Measurements from ENCODE around the gene DUSP7. TPM values are rescaled to one million over a fixed set of nuclear protein-coding genes. Genes with fewer than 3 reads are reported as not detected.

Gene DUSP7
- total RNA-seq, 1 donor from 2014 or later: 6.2 TPM

DNA sequence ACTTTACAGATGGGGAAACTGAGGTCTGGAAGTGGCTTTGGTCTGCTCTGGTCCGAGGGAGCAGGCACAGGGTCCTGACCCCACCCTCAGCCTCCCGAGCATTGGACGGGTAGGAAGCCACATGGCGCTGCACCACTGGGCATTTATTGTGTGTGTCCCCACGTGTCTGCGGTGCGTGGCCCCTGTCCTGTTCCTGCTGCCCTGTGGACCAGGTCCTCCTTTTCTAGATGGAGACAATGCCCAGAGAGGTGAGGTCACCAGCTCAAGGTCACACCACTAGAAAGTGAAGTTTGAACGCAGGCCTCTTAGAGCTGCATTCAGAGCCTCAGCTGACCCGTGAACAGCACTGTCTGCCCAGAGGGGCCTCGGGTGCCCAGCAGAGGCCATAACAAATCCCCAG is 26.8 kb downstream of the DUSP7 start:
- DNase-seq (ENCODE audit: low read depth in 2 of 2): no peak

DNA sequence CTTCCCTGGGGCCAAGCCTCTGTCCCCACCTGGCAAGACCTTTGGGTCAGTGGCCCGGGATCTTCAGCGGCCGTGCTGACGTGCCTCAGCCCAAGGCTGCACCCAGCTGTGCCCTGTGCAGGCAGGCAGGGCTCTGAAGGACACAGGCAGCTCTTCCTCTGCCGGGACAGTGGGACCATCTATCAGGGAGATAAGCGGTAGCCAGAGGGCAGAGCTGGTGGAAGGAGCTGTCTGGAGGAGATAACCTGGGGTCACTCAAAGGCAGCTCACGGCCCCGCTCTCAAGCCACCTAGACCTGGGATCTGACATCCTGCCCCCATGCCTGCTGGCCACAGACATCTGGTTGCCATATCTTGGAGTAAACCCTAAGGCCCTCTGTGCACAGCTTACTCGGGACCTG is 27.3 kb downstream of the DUSP7 start:
- no peak for DNase-seq (ENCODE audit: low read depth in 2 of 2)

DNA sequence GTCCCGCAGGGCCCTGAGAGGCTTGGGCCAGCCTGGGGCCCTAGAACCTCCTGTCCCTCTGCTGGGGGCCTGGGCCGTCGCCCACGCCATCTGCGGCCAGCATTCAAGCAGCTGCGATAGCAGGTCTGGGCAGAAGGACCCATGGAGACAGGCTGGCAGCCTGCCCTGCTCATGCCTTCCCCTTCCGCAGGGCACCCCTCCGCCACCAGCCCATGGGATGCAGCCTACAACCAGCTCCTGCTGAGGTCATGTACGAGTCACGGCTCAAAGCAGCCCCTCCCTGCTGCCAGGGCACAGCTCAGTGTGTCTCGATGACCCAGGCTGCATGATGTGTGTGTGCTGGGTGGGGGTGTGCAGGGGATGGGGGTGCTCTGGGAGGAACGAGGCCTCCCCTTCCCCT is 27.8 kb downstream of the DUSP7 start:
- DNase-seq (ENCODE audit: low read depth in 2 of 2): no peak

DNA sequence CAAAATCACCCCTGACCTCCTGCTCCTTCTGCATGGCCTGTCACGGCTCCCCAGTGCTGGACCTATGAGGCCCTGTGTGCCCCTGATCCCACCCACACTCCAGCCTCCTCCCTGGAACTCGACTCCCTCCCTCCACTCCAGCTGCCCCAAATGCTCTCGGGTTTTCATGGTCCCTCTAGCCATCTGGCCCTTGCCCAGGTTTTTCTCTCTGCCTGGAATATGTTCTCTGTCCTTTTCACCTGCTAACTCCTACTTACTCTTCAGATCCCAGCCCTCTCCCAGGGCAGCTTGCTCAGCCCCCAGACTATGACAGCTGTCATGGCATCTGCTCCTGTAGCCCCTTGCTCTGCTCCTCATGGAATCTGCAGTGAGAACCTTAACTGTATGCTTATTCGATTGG is 30.3 kb downstream of the DUSP7 start:
- no peak for DNase-seq (ENCODE audit: low read depth in 2 of 2)

DNA sequence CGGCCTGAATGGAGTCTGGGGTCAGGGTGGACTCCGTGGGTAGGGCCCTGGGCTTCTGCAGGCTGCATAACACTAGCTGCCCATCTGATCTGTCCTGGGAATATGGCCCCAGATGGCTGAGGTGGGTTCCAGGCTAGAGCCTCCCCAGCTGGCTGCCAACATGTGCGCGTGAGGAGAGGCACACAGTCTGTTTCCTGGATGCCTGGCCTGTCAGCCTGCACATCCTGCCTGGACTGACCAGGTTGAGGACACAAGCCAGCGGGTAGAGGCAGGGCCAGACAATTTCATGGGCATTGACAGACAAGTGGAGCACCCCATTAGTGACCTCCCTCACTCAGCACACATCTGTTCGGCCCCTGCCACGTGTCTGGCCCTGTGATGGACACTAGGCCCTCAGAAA is 30.9 kb downstream of the DUSP7 start:
- DNase-seq (ENCODE audit: low read depth in 2 of 2): peak; percentile 41 to 91

DNA sequence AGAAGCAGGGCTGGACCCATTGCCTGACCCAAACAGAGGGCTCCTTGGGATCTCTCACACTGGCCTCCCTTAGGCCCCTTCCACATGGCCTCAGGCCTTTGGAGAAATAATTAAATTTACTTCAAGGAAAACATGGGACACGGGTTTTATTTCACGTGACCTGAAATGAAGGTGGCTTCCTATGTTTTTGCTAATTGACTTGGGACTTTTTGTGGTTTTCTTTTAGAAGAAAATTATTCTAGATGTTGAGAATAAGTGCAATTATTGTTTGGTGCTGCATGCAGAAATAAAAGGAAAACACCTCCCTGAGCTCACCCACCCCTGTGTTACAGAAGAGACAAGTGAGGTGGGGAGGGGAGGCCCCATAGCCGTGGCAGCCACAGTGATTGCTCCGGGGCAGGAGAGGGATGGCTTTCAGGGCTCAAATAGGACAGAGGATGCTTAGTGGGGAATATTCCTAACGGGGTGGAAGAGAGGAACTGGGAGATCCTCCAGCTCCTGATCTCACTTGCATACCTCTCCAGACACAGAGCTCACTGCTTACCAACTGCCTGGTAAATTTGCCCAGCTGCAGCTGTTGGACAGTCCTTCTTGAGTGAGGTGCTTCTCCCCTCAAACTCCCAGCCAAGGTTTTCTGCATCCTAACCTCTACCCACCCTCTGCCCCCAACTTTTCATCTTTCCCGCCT is 31.5 kb downstream of the DUSP7 start:
- DNase-seq (ENCODE audit: low read depth in 2 of 2): no peak

DNA sequence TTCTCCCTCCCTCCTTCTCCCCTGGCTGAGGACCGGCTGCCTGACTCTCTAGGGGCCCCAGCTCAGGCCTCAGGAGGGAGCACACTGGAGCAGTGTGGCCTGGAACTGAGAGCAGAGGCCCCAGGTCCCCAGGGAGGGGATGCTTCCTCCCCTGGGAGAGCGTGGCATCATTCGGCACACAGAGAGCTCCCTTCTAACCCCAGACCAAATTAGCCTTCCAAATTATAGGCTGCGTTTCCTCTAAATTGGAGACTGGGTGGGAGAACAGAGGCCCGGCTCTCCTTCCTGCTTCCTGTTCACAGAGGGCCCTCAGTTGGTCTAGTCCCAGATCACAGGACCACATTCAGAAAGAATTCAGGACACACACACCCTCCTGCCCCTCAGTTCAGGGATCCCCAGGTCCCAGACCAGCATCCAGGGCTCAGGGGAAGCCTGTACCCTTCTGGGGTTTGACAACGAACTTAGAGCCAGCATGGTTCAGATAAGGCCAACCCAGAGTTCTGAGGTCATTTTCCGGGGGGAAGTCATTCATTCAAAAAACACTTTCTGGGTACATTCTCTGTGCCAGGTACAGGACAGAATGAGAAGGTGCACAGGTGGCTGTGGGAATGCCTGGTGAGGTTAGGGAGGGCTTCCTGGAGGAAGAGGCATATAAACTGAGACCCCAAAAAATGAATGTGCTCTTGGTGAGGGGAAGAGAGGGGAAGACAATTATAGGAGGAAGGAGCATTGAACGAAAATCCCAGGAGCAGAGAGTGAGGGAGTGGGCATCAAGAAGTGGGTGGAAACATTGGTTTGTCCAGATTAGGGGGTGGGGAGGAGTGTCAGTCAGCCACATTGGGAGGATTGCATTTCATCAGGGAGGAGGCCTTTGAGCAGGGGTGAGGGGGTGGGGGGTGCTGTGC is 32.3 kb downstream of the DUSP7 start:
- DNase-seq (ENCODE audit: low read depth in 2 of 2): no peak

DNA sequence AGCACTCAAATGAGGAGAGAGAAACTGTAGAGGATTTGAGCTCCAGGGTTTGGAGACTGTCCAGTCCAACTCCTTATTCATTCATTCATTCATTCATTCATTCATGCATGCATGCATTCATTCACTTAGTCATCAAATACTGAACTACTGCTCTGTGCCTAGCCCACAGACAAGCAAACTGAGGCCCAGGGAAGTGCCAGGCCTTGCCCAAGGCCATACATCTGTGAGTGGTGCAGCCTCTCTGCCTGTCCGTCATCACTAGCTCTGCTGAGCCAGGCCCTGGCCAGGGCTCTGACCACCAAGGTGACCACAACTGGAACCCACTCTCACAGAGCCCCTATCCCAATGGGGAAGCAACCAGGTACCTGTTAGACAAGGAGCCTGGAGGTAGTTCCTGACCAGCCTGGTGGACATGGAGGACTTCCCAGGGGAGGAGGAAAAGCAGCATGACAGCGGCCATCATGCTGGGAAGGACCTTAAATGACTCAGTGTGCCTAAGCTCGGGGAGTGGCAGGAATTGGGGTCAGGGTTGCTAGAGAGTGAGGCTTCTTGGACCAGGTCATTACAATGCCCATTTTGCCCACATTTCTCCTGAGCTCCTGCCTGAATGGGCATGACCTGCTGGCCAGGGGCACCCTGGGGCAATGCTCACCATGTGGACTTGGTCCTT is 33.1 kb downstream of the DUSP7 start:
- DNase-seq (ENCODE audit: low read depth in 2 of 2): no peak

DNA sequence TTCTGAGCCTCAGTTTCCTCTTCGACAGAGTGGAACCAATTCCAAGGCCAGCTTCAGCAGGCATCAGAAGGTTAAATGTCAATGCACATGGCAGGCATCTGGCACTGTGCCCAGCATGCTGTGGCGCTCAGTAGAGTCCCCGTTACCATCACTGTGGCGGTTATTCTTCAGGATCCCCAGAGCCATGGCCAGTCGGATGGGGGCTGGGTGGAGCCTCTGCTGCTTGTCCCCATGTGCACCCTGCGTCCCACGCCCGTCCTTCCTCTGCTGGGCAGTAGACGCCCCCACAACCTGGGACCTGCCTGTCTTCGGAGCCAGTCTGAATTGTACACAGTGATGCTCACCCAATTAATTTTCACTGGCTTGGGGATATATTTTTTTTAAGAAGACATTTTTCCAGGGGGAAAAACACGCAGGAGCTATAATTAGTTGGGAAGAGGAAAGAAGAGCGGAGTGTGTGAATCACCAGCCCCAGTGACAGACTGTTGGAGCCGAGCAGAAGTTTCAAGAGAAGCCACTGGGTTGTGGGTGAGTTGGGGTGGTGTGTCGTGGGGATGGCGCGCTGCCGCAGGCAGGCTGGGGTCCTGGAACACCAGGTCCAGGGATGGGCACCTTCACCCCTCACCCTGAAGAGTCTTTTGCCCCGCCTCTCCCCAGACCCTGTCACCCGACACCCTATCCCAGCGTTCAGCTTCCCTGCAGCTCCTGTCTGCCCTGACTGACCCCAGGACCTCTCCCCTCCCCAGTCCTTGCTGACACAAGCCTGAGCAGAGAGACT is 33.9 kb downstream of the DUSP7 start:
- peak in 1 of 2 donors; percentile 58 for DNase-seq (ENCODE audit: low read depth in 2 of 2)

DNA sequence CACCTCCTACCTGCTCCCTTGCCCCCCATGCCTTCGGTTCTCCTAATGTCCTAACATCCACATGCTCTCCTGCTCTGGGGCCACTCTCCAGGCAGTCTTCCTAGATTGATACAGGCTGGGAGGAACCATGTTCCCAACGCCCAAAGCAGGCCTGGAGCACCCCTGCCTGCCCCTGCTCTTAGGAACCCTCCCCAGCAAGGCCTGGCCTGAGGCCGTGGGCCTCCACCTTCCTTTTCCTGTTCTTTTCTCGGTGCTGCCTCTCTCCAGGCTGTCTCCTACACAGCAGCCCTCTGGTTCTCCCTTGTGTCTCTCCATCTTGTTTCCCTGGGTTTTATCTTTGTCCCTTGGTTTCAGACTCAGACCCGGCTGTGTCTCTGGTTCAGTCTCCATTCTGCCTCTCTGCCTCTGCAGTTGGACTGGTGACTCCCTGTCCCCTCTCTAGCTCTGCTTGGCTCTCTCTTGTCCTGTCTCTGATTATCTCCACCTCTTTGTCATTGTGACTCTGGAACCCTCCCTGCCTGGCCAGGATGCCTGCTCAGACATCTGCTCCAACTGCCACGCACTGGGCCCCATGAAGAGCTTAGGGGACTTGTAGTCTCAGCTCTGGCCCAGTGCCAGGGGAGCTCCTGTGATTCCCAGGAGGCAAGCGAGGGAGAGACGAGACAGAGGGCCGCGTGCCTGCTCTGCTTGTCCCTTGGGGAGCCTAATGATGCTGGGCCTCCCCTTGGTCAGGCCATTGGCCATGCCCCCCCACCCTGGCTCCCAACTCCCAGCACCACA is 34.7 kb downstream of the DUSP7 start:
- DNase-seq (ENCODE audit: low read depth in 2 of 2): no peak

DNA sequence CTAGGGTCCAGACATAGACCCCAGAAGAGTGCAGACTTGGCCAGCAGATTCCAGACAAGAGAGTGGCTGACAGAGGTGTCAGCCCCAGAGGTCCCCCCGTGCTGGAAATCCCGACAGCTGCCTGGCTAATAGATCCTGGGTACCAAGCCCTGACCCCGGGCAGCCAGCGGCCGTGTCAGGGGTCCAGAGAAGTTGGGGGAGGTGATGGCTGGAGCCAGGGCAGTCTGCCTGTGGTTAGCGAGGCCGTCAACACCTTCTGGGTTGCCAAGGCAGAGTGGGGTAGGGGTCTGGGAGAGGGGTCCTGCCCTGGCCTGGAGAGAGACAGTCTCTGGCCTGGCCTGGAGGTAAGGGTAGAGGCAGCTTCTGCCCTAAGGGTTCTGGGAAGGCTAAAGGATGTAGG is 35.6 kb downstream of the DUSP7 start:
- no peak for DNase-seq (ENCODE audit: low read depth in 2 of 2)

DNA sequence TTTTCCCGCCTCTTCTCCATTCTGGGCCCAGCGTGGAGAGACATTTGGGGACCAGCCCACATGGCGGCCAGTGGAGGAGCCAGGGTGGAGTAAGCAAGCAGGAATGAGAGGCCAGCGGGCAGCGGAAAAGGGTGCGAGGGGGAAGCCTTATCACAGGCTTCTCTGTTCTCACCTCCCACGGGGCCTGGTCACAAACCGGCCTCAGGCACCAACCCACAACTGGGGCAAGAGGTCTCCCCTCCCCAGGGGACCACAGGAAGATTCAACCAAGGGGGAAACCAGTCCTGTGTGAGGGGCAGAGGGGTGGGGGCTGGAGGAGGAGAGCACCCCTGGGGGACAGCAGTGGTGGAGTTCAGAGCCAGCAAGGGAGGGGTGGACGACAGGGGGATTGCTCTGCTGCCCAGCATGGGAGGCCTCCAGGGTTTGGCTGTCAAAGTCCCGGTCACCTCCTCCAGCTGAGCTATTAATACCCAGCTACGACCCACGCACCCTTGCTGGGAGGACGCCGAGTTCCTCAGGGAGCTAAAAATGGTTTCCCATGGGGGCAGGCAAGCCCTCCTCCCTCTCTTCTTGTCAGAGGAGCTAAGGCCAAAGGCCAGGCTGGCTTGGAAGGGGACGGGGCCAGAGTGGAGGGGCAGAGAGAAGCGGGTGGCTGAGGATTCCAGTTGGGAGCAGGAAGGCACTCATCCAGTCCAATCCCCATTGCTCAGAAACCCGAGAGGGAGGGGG is 36.9 kb downstream of the DUSP7 start:
- DNase-seq (ENCODE audit: low read depth in 2 of 2): no peak

DNA sequence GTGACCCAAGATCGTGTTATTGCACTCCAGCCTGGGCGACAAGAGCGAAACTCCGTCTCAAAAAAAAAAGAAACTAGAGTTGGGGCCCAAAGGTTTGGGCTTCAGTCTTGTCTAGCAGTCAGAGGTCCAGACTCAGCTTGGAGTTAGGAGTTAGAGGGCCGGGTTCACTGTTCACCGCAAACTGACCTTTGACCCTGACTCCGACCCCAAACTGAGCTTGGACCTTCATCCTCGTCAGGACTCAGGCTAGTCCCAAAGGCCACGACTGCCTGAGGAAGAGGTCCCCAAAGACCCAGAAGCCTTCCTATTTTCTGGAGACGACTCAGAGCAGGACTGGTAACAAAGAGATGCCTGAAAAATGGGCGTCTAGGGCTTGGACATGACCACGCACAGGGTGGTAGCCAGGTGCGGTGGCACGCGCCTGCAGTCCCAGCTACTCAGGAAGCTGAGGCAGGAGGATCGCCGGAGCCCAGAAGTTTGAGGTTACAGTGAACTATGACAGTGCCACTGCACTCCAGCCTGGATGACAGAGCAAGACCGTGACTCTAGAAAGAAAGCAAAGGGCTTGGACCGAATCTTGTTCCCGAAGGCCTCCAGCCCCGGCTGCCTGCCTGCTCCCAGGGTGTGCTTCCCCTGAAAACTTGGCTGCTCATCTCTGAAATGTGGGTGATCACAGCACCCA is 37.9 kb downstream of the DUSP7 start:
- no peak for DNase-seq (ENCODE audit: low read depth in 2 of 2)

DNA sequence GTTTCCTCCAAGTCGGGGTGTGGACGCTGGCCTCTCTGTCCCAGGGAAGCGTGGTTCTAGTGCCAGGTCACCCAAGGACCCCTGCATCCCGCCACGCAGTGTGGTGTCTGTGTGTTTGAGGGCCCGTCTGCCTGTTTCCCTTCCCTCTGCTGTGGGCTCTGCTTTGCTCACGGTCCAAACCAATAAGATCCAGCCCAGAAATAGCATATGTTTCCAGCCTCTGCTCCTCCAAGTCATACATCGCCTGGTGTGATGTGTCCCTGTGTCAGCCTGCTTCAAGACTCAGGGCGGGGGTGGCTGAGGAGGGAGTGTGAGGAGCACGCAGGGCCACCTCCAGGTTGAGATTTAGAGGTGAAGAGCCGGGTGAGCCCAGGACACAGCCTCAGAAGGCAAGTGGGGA is 38.8 kb downstream of the DUSP7 start:
- no peak for DNase-seq (ENCODE audit: low read depth in 2 of 2)

DNA sequence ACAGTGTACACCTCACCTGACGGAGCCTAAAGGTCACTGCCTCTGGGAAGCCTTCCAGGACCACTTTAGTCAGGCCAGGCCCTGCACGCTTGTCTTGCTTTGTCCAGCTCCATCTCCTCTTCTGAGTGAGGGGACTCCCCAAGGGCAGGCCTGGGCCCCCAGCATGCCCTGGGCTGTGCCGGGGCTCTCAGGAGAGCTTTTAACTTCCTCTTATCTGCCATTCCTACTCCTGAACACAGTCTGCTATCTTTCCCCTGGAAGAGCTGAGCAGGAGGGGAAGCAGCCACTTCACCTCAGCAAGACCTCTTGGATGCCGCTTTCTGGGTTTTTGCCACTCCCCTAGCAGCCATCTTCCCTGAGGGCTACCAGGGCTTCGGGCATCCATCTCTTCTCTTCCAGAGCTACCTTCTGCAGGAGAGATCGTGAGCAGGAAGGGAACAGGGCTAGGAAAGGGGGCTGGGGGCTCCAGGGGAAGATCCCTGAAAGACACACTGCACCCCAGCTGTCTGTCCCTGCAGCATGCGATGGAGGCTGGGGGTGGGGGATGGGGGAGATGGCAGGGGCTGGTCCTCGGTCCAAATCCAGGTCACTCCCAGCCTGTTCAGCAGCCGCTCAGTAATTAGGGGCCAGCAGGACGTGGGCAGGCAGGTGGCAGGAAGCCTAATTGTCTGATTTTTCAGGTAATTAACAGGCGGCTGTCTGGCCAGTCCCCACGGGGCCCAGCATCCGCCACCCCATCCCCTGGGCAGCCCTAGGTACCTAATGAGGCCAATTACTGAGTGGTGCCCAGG is 40.7 kb downstream of the DUSP7 start:
- no peak for DNase-seq (ENCODE audit: low read depth in 2 of 2)

DNA sequence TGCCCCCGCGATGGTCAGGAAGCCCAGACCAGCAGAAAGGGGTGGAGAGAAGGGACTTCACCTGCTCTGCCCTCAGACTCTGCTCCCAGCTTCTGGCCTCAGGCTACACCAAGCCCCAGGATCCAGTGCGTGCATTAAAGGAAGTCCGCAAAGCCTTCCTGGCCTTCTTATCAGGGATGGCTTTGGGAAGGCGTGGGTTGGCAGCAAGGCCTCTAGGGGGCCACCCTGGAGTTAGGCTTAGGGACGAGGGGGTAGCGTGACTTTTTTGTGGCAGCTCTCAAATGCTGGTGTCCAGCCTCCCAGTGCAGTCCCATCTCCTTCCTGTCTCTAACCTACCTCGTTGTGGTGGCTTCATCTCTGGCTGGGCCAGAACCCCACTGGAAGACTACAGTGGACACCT is 41.8 kb downstream of the DUSP7 start:
- peak; percentile 24 to 33 for DNase-seq (ENCODE audit: low read depth in 2 of 2)

DNA sequence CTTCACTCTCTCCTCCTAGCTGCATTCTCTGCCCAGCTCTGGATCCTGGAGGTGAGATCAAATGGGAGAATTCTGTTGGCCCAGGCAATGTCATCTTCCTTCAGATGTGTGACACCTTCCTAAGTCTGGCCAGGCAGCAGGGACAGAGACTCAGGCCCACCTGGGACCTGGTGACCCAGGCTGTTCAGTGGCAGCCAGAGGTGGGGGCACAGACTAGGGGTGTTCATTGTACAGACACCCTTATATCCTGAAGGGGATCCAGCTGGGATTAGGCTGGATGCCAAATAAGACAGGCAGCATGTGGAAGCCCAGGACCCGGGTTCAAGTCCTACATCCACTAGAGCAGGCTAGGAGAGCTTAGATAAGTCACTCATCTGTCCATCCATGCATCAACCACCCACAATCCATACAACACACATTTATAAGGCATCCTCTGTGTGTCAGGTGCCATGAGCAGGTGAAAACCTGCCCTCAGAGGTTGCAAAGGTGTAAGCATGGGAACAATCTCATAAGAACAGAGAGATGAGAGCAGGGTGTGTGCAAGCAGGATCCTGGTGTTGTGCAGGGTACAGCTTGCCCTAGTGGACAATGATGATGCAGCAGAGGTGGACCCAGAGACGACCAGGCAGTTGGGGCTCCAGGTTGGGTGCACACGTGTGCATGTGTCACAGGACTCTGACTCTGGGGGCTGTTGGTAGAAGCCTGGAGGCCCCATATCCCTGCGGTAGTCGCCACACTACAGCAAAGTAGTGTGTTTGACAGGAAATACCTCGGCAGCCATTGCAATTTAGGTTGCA is 42.4 kb downstream of the DUSP7 start:
- no peak for DNase-seq (ENCODE audit: low read depth in 2 of 2)

DNA sequence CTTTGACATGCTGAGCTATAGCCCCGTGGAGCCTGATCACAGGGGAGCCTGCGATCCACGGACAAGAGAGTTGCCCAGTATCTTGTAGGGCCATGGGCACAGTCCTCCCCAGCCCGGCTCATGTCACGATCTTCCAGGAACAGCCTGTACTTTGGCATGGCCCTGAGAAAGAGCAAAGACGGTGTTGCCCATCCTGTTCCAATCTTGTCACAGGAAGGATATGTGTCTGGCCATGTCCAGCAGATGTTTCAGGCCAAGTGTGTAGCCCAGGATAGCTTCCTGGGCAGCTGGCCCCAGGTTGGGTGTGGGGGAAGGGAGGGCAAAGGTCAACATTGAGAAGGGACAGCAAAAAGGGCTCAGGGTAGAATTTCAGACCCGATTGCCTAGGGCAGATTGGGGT is 43.7 kb downstream of the DUSP7 start:
- peak in 1 of 2 donors; percentile 42 for DNase-seq (ENCODE audit: low read depth in 2 of 2)

Measured in lung microvascular endothelial cell (primary cell).